Measurements from ENCODE around the gene CH25H.

GRCh38 chr10:89201345-89202032, 5.6 kb downstream of the CH25H start:
- TF ChIP-seq EZH2 (IDR thresholded peaks at IDR 0.05; ENCODE audit: low read depth), result no peak
- TF ChIP-seq, protein P1, sequence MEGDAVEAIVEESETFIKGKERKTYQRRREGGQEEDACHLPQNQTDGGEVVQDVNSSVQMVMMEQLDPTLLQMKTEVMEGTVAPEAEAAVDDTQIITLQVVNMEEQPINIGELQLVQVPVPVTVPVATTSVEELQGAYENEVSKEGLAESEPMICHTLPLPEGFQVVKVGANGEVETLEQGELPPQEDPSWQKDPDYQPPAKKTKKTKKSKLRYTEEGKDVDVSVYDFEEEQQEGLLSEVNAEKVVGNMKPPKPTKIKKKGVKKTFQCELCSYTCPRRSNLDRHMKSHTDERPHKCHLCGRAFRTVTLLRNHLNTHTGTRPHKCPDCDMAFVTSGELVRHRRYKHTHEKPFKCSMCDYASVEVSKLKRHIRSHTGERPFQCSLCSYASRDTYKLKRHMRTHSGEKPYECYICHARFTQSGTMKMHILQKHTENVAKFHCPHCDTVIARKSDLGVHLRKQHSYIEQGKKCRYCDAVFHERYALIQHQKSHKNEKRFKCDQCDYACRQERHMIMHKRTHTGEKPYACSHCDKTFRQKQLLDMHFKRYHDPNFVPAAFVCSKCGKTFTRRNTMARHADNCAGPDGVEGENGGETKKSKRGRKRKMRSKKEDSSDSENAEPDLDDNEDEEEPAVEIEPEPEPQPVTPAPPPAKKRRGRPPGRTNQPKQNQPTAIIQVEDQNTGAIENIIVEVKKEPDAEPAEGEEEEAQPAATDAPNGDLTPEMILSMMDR (conservative IDR thresholded peaks at IDR 0.05), result no peak
